ENCODE results near the gene ALDH1A1.
"Not testable (repeated sequence)": the region's sequence is repeated elsewhere in the genome, so short reads cannot be mapped to it uniquely, and the experiment has no call there.

Gene ALDH1A1

DNA sequence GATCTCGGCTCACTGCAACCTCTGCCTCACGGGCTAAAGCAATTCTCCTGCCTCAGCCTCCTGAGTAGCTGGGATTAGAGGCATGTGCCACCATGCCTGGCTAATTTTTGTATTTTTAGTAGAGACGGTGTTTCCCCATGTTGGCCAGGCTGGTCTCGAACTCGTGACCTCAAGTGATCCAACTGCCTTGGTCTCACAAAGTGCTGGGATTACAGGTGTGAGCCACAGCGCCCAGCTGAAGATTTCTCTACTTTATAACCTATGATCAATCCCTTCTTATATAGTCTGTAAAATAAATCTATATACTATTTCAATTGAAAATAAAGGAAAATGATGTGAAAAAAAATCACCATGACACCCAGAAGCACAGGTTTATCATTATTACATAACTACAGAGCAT is 13.3 kb downstream of the ALDH1A1 start:
- not testable (repeated sequence) for H3K4me3 ChIP-seq (ENCODE audit: low read depth in 1 of 2, low read length in 2 of 2); H3K27me3 ChIP-seq (ENCODE audit: low read depth, low read length); H3K9me3 ChIP-seq (ENCODE audit: control insufficient read depth in 1 of 2, low read length in 2 of 2); H3K4me1 ChIP-seq (ENCODE audit: control insufficient read depth in 1 of 2, insufficient read depth in 2 of 2, low read length in 2 of 2); H3K36me3 ChIP-seq (ENCODE audit: control insufficient read depth in 1 of 2, insufficient read depth in 2 of 2, low read length in 2 of 2); H3K27ac ChIP-seq (ENCODE audit: low read length)

DNA sequence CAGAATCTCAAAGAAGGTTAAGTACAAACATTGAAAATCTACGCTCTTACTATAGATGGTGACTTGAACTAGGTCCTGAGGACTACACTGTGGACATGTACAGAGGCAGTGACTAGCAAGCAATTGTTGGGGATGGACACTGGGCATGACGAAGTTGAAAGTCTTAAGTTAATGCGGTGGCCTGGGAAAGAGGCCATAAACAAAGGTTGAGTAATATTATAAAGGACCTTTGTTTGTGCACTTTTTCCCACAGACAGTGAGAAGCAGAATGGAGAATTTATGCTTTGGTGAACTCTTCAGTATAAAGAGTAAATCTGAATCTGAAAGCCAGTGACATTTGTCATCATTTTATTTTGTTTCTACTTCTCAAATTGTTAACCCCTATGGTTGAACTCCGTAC is 15.3 kb downstream of the ALDH1A1 start:
- peaks cover 0 to 5% of the 10 kb centered on the region in 2 donors for H3K4me1 ChIP-seq (ENCODE audit: control insufficient read depth in 1 of 2, insufficient read depth in 2 of 2, low read length in 2 of 2)
- no peak overlapping the region for H3K27ac ChIP-seq (ENCODE audit: low read length)

DNA sequence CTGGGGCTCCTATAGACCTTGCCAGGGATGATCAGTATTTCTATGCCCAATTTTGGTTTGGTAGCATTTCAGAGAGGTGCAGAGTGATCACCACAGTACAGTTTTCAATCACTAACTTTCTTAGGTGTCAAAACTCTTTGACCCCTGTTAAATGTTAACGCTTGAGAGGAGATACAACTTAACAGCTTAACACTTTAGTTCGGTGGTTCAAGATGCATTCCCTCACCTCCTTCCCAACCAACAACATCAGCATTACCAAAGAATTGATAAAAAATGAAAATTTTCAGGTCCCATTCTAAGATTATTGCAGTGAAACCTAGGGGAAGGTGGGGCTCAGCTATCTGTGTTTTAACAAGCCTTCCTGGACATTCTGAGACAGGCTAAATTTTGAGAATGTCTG is 16.2 kb downstream of the ALDH1A1 start:
- no peaks in the 10 kb centered on the region for H3K27me3 ChIP-seq (ENCODE audit: low read depth, low read length)
- no peaks in the 10 kb centered on the region for H3K9me3 ChIP-seq (ENCODE audit: control insufficient read depth in 1 of 2, low read length in 2 of 2)
- peaks cover 0 to 4% of the 10 kb centered on the region in 2 donors for H3K36me3 ChIP-seq (ENCODE audit: control insufficient read depth in 1 of 2, insufficient read depth in 2 of 2, low read length in 2 of 2)
- no peak overlapping the region for H3K27ac ChIP-seq (ENCODE audit: low read length)
- peaks cover 0 to 13% of the 10 kb centered on the region in 2 donors for H3K4me1 ChIP-seq (ENCODE audit: control insufficient read depth in 1 of 2, insufficient read depth in 2 of 2, low read length in 2 of 2)
- no peak overlapping the region for H3K4me3 ChIP-seq (ENCODE audit: low read depth in 1 of 2, low read length in 2 of 2)

More for the DNA sequence above, 15.3 kb downstream of the ALDH1A1 start:
- Histone ChIP-seq H3K4me3 (ENCODE audit: low read depth in 1 of 2, low read length in 2 of 2) (no peak overlapping the region), H3K9me3 (ENCODE audit: control insufficient read depth in 1 of 2, low read length in 2 of 2) (no peaks in the 10 kb centered on the region), H3K36me3 (ENCODE audit: control insufficient read depth in 1 of 2, insufficient read depth in 2 of 2, low read length in 2 of 2) (peaks cover 0 to 4% of the 10 kb centered on the region in 2 donors), H3K27me3 (ENCODE audit: low read depth, low read length) (no peaks in the 10 kb centered on the region)

DNA sequence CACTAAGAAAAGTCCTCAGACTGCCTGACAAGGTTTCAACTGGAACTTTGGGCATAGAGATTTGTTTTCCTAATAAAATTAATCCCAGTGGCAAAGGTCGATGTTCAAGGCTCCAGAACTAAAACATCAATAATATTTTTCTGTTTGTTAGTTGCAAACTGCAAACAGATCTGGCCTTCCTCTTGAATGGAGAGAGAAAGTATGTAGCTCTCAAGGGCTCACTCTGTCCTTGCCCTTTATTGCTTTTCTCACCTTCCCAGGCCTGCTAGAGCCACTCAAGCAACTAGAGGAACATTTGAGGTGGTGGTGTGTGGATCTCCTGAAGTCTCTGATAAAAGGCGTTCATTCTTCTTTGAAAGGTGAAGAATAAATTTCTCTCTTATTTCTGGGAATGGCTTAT is 16.6 kb downstream of the ALDH1A1 start:
- Histone ChIP-seq H3K9me3 (ENCODE audit: control insufficient read depth in 1 of 2, low read length in 2 of 2) (no peaks in the 10 kb centered on the region), H3K36me3 (ENCODE audit: control insufficient read depth in 1 of 2, insufficient read depth in 2 of 2, low read length in 2 of 2) (peaks cover 0 to 4% of the 10 kb centered on the region in 2 donors), H3K27ac (ENCODE audit: low read length) (no peak overlapping the region), H3K4me3 (ENCODE audit: low read depth in 1 of 2, low read length in 2 of 2) (no peak overlapping the region), H3K27me3 (ENCODE audit: low read depth, low read length) (no peaks in the 10 kb centered on the region), H3K4me1 (ENCODE audit: control insufficient read depth in 1 of 2, insufficient read depth in 2 of 2, low read length in 2 of 2) (peaks cover 0 to 17% of the 10 kb centered on the region in 2 donors)

DNA sequence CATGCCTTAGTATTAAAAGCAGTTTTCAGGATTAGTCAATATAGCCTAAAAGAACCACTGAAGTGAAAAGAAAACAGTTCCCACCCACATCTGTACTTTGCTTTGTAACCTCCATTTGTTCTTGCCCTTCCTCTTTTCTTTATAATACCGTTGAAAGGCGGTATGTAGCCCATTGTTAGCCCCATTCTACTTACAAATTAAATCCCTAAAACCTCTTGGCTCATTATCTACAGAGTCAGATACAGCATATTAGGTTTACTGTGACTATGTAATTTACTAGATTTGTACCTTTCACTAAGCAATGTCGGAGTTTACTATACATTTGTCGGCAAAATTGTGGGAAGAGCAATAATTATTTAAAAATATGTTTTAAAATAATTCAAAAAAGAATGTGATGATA is 17.3 kb downstream of the ALDH1A1 start:
- Histone ChIP-seq H3K27me3 (ENCODE audit: low read depth, low read length) (no peaks in the 10 kb centered on the region), H3K27ac (ENCODE audit: low read length) (no peak overlapping the region), H3K9me3 (ENCODE audit: control insufficient read depth in 1 of 2, low read length in 2 of 2) (no peaks in the 10 kb centered on the region), H3K36me3 (ENCODE audit: control insufficient read depth in 1 of 2, insufficient read depth in 2 of 2, low read length in 2 of 2) (peaks cover 0 to 4% of the 10 kb centered on the region in 2 donors), H3K4me1 (ENCODE audit: control insufficient read depth in 1 of 2, insufficient read depth in 2 of 2, low read length in 2 of 2) (peaks cover 0 to 18% of the 10 kb centered on the region in 2 donors), H3K4me3 (ENCODE audit: low read depth in 1 of 2, low read length in 2 of 2) (no peak overlapping the region)

DNA sequence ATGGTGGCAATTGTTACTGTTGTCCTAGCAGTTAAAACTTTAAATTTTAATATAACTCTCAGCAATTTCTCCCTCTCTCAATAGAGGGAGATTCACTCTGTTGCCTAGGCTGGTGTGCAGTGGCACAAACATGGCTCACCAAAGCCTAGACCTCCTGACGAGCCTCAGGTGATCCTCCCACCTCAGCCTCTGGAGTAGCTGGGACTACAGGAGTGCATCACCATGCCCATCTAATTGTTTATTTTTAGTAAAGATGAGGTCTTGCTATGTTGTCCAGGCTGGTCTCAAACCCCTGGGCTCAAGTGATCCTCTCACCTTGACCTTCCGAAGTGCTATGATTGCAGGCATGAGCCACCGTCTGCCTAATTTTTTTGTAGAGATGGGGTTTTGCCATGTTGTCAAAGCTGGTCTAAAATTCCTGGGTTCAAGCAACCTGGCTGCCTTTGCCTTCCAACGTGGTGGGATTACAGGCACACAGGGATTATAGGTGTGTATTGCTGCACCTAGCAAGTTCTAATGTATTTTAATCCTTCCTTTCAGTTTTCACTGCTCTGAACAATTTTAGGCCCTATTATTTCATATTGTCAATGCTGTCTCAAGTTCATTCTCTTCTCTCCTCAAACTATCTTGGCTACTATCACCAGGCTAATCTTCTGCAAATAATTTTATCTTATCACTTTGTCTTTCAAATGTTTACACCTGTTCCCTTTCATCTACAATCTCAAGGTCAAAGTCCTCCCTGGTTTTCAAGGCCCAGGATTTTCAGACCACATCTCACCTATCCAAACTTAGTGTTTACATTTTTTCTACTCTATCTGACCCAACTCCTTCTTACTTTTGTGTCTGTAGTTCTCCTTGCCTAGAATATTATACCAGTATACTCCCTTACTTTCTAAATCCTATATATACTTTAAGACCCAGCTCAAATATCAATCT is 18.9 kb downstream of the ALDH1A1 start:
- no peak overlapping the region for H3K27ac ChIP-seq (ENCODE audit: low read length)
- peaks cover 0 to 7% of the 10 kb centered on the region in 2 donors for H3K36me3 ChIP-seq (ENCODE audit: control insufficient read depth in 1 of 2, insufficient read depth in 2 of 2, low read length in 2 of 2)
- no peaks in the 10 kb centered on the region for H3K27me3 ChIP-seq (ENCODE audit: low read depth, low read length)
- no peaks in the 10 kb centered on the region for H3K9me3 ChIP-seq (ENCODE audit: control insufficient read depth in 1 of 2, low read length in 2 of 2)
- peaks cover 0 to 16% of the 10 kb centered on the region in 2 donors for H3K4me1 ChIP-seq (ENCODE audit: control insufficient read depth in 1 of 2, insufficient read depth in 2 of 2, low read length in 2 of 2)
- H3K4me3 ChIP-seq (ENCODE audit: low read depth in 1 of 2, low read length in 2 of 2) = no peak overlapping the region

DNA sequence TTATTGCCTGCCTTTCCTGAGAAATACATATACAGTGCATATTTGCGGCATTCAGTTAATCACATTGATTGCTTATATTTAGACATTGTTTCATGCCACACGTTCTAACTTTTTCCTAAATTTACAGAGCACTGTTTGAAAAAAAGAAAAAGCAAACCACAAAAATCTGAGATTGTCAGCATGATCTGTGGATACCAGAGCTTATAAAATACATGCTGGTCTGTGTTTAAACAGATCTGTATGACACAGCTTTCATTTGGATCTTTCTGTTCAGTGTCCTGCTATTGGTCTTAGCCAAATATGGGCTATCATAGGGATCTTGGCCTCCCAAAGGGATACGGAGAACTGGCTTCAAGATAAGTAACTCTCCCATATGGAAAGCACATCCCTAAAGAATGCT is 20.2 kb downstream of the ALDH1A1 start:
- Histone ChIP-seq H3K4me1 (ENCODE audit: control insufficient read depth in 1 of 2, insufficient read depth in 2 of 2, low read length in 2 of 2) (peaks cover 0 to 16% of the 10 kb centered on the region in 2 donors), H3K4me3 (ENCODE audit: low read depth in 1 of 2, low read length in 2 of 2) (no peak overlapping the region), H3K27me3 (ENCODE audit: low read depth, low read length) (no peaks in the 10 kb centered on the region), H3K9me3 (ENCODE audit: control insufficient read depth in 1 of 2, low read length in 2 of 2) (no peaks in the 10 kb centered on the region), H3K36me3 (ENCODE audit: control insufficient read depth in 1 of 2, insufficient read depth in 2 of 2, low read length in 2 of 2) (peaks cover 6 to 7% of the 10 kb centered on the region in 2 donors), H3K27ac (ENCODE audit: low read length) (peak overlapping the region; percentile 19)

DNA sequence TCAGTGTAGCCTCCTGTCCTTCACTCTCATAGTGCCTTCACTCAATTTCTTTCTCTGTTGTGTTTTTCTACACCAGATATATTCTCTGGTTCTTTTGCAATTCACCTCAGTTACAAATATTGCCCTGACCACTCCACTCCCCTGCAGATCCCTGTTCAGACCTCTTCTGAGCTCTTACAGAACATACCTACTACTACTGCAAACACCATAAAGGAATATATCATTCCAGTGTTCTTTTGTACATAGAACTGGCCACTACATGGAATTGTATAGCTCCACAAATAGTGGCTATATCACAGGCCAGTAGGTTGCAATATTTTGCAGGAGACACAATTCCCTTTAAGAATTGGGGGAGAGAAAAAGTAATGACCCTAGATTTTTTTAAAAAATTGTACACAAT is 21.0 kb downstream of the ALDH1A1 start:
- Histone ChIP-seq H3K27me3 (ENCODE audit: low read depth, low read length) (no peaks in the 10 kb centered on the region), H3K36me3 (ENCODE audit: control insufficient read depth in 1 of 2, insufficient read depth in 2 of 2, low read length in 2 of 2) (peaks cover 7 to 10% of the 10 kb centered on the region in 2 donors), H3K27ac (ENCODE audit: low read length) (peak overlapping the region; percentile 19), H3K4me3 (ENCODE audit: low read depth in 1 of 2, low read length in 2 of 2) (no peak overlapping the region), H3K9me3 (ENCODE audit: control insufficient read depth in 1 of 2, low read length in 2 of 2) (no peaks in the 10 kb centered on the region), H3K4me1 (ENCODE audit: control insufficient read depth in 1 of 2, insufficient read depth in 2 of 2, low read length in 2 of 2) (peaks cover 0 to 16% of the 10 kb centered on the region in 2 donors)

DNA sequence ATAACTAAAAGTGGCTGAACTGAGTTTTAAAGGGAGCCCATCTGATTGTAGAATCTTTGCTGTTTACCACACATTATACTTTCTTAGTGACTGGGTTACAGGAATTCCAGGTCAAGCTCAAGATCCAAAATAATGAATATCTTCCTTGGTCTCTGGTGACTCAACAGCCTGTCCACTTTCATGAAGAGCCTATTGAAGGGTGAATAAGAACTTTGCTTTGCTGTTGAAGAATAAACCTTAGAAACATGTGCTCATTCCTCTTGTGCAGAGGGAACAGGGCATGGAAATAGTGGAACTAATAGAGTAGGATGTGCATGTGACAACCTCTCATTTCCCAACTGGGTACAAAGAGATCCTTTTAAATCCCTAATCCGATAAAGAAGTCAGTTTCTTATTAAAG is 21.4 kb downstream of the ALDH1A1 start:
- peaks cover 5 to 14% of the 10 kb centered on the region in 2 donors for H3K36me3 ChIP-seq (ENCODE audit: control insufficient read depth in 1 of 2, insufficient read depth in 2 of 2, low read length in 2 of 2)
- H3K9me3 ChIP-seq (ENCODE audit: control insufficient read depth in 1 of 2, low read length in 2 of 2) = no peaks in the 10 kb centered on the region
- no peaks in the 10 kb centered on the region for H3K27me3 ChIP-seq (ENCODE audit: low read depth, low read length)
- H3K27ac ChIP-seq (ENCODE audit: low read length) = no peak overlapping the region
- H3K4me1 ChIP-seq (ENCODE audit: control insufficient read depth in 1 of 2, insufficient read depth in 2 of 2, low read length in 2 of 2) = peaks cover 0 to 16% of the 10 kb centered on the region in 2 donors
- no peak overlapping the region for H3K4me3 ChIP-seq (ENCODE audit: low read depth in 1 of 2, low read length in 2 of 2)

DNA sequence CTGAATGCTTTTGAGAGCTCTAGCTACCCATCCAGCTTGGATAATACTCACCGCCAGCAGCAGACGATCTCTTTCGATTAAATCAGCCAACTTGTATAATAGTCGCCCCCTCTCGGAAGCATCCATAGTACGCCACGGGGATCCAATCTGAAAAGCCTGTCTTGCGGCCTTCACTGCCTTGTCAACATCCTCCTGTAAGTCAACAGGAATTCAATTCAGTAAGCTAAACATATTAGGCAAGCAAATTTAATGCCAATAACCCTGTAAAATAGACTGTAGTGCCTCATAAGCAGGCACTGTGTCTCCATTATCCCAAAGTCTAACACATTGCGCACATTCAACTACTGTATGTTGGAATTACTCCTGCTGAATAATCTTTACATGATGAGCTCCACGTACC is 22.0 kb downstream of the ALDH1A1 start:
- no peak overlapping the region for H3K27ac ChIP-seq (ENCODE audit: low read length)
- peaks cover 4 to 16% of the 10 kb centered on the region in 2 donors for H3K36me3 ChIP-seq (ENCODE audit: control insufficient read depth in 1 of 2, insufficient read depth in 2 of 2, low read length in 2 of 2)

DNA sequence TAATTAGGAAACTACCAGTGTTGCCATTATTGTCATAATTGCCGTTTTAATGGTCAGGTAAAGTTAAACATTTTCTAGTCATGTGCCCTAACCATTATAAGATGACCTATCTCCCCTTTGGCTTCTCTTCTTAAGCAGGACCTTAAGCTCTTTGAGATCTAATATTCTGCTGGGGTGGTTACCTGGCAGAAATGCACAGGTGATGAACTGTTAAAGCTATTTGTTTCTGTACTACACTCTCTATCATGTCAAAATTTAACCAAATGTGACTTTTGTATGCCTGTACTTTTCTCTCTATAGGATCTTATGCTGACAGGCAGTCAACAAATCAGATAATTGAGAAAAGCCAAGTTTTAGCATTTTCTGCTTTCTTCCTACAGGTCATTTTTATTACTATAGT is 23.3 kb downstream of the ALDH1A1 start:
- no peaks in the 10 kb centered on the region for H3K27me3 ChIP-seq (ENCODE audit: low read depth, low read length)
- H3K4me1 ChIP-seq (ENCODE audit: control insufficient read depth in 1 of 2, insufficient read depth in 2 of 2, low read length in 2 of 2) = peaks cover 0 to 22% of the 10 kb centered on the region in 2 donors
- no peaks in the 10 kb centered on the region for H3K9me3 ChIP-seq (ENCODE audit: control insufficient read depth in 1 of 2, low read length in 2 of 2)
- H3K36me3 ChIP-seq (ENCODE audit: control insufficient read depth in 1 of 2, insufficient read depth in 2 of 2, low read length in 2 of 2) = peaks cover 7 to 16% of the 10 kb centered on the region in 2 donors
- H3K27ac ChIP-seq (ENCODE audit: low read length) = no peak overlapping the region
- no peak overlapping the region for H3K4me3 ChIP-seq (ENCODE audit: low read depth in 1 of 2, low read length in 2 of 2)

More for the DNA sequence above, 22.0 kb downstream of the ALDH1A1 start:
- H3K4me3 ChIP-seq (ENCODE audit: low read depth in 1 of 2, low read length in 2 of 2) = no peak overlapping the region
- H3K4me1 ChIP-seq (ENCODE audit: control insufficient read depth in 1 of 2, insufficient read depth in 2 of 2, low read length in 2 of 2) = peaks cover 0 to 16% of the 10 kb centered on the region in 2 donors
- no peaks in the 10 kb centered on the region for H3K9me3 ChIP-seq (ENCODE audit: control insufficient read depth in 1 of 2, low read length in 2 of 2)
- no peaks in the 10 kb centered on the region for H3K27me3 ChIP-seq (ENCODE audit: low read depth, low read length)
